Natural killer cell (primary cell): ENCODE results near the gene GRB10. TPM values are rescaled to one million over a fixed set of nuclear protein-coding genes. Genes with fewer than 3 reads are reported as not detected.

Source experiments
- ATAC-seq, 3 donors: fragments of 150-1000 bp in 2 of 3; fragments of 200-7000 bp in 1 of 3; cut with Tn5 transposase; 1 replicate in 1 of 3; 2 replicates in 2 of 3; pipeline ENCODE4 v1.10.0; 2021; ENCODE audit warnings: mild to moderate bottlenecking in 2 of 3, moderate library complexity in 2 of 3
- DNase-seq, 2 donors: peaks; one replicate each; pipeline versions ENCODE4 v3.0.0 to v3.0.0-alpha.2; 2013 to 2021; ENCODE audit warnings: mixed read lengths in 1 of 2
- H3K27ac ChIP-seq: one replicate; pipeline ENCODE4 v1.5.1; 2013; ENCODE audit warnings: mild to moderate bottlenecking, low read length
- H3K27me3 ChIP-seq: one replicate; pipeline ENCODE4 v1.6.1; 2013; ENCODE audit warnings: low read length; ENCODE audit not compliant: control insufficient read depth, insufficient read depth
- H3K36me3 ChIP-seq: one replicate; pipeline ENCODE4 v1.6.1; 2013; ENCODE audit warnings: low read length; ENCODE audit not compliant: control insufficient read depth, insufficient read depth
- H3K4me1 ChIP-seq: one replicate; pipeline ENCODE4 v1.6.1; 2013; ENCODE audit warnings: low read length; ENCODE audit not compliant: control insufficient read depth, insufficient read depth
- H3K4me3 ChIP-seq: one replicate; pipeline ENCODE4 v1.5.1; 2013; ENCODE audit warnings: low read length
- H3K9me3 ChIP-seq: one replicate; pipeline ENCODE4 v1.6.1; 2013; ENCODE audit warnings: low read length; ENCODE audit not compliant: control insufficient read depth, insufficient read depth
- H3K27ac Mint-ChIP-seq, 2 donors: one replicate each; pipeline ENCODE4 v1.8.0; 2022; ENCODE audit warnings: mild to moderate bottlenecking in 2 of 2, mixed read lengths in 2 of 2, moderate library complexity in 1 of 2
- H3K27me3 Mint-ChIP-seq, 2 donors: one replicate each; pipeline ENCODE4 v1.8.0; 2022; ENCODE audit warnings: low read depth in 2 of 2, mixed read lengths in 2 of 2
- H3K36me3 Mint-ChIP-seq: one replicate; pipeline ENCODE4 v1.8.0; 2022; ENCODE audit warnings: mixed read lengths
- H3K4me1 Mint-ChIP-seq, 2 donors: one replicate each; pipeline ENCODE4 v1.8.0; 2022; ENCODE audit warnings: mixed read lengths in 2 of 2
- H3K4me3 Mint-ChIP-seq: one replicate; pipeline ENCODE4 v1.8.0; 2022; ENCODE audit warnings: mild to moderate bottlenecking, moderate library complexity, mixed read lengths
- H3K9me3 Mint-ChIP-seq, 2 donors: one replicate each; pipeline ENCODE4 v1.8.0; 2022; ENCODE audit warnings: mixed read lengths in 2 of 2
- WGBS: methylation state at CpG from one replicate; pipeline ENCODE4 v1.1.7; 2013; ENCODE audit warnings: missing lambda C conversion rate; ENCODE audit not compliant: insufficient coverage; 5-methylcytosine and 5-hydroxymethylcytosine counted together
- intact Hi-C: fragments of 100-400 bp; cut with micrococcal nuclease; formaldehyde crosslinking; loops from one replicate; pipeline ENCODE4 v1.14.2; 2022
- total RNA-seq, 4 donors: library from RNA; stranded (reverse); fragments of 120-200 nt in 1 of 4; gene quantifications; one replicate each; pipeline versions ENCODE4 v1.2.3 to v1.2.4, GENCODE V29; 2013 to 2022
- TF ChIP-seq, protein P1 (sequence below): fragments of 200-600 bp; IDR thresholded peaks from one replicate; pipeline ENCODE4 v1.8.0; 2022; ENCODE audit warnings: antibody characterized with exemption

The GRB10 gene
- total RNA-seq, 3 donors from 2014 or later (not counting 1 experiment from before 2014, with no cell fraction given), result 0.16 to 24.4 (median 1.4) TPM

DNA sequence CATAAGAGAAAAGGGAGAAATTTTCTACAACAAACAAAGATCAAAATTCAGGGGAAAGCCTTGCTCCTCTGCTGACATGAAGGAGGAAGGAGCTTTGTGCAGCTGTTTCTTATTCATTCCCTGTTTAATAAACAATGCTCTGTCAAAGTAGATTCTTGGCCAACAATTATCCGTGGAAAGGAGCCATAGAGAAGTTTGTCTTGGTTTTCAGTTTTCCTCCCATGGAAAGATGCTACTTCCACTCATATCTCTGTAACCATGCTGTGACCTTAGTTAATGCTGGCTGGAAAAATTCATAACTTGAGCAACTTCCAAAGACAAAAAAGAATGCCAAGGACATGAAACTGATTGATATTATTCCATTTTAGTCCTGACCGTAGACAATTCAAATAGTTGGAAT, 225.6 kb downstream of the GRB10 start:
- DNase-seq (no peak), ATAC-seq (no peak)
- no peaks in the 10 kb centered on the region for H3K36me3 Mint-ChIP-seq
- intact Hi-C loops, result no loop called here
- no peak overlapping the region for H3K4me3 ChIP-seq
- no peak overlapping the region for H3K27ac ChIP-seq
- WGBS, result 33% methylated on average over 1 of the region's 2 CpGs
- no peak overlapping the region for H3K4me3 Mint-ChIP-seq
- no peaks in the 10 kb centered on the region for H3K9me3 ChIP-seq
- no peaks in the 10 kb centered on the region for H3K27me3 ChIP-seq
- no peaks in the 10 kb centered on the region for H3K36me3 ChIP-seq
- no peak overlapping the region for H3K27ac Mint-ChIP-seq
- no peaks in the 10 kb centered on the region for H3K4me1 Mint-ChIP-seq
- peaks cover 21 to 38% of the 10 kb centered on the region in 2 donors for H3K27me3 Mint-ChIP-seq
- H3K4me1 ChIP-seq, result no peaks in the 10 kb centered on the region
- H3K9me3 Mint-ChIP-seq, result no peaks in the 10 kb centered on the region
- TF ChIP-seq, protein P1, sequence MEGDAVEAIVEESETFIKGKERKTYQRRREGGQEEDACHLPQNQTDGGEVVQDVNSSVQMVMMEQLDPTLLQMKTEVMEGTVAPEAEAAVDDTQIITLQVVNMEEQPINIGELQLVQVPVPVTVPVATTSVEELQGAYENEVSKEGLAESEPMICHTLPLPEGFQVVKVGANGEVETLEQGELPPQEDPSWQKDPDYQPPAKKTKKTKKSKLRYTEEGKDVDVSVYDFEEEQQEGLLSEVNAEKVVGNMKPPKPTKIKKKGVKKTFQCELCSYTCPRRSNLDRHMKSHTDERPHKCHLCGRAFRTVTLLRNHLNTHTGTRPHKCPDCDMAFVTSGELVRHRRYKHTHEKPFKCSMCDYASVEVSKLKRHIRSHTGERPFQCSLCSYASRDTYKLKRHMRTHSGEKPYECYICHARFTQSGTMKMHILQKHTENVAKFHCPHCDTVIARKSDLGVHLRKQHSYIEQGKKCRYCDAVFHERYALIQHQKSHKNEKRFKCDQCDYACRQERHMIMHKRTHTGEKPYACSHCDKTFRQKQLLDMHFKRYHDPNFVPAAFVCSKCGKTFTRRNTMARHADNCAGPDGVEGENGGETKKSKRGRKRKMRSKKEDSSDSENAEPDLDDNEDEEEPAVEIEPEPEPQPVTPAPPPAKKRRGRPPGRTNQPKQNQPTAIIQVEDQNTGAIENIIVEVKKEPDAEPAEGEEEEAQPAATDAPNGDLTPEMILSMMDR, result no peak

DNA sequence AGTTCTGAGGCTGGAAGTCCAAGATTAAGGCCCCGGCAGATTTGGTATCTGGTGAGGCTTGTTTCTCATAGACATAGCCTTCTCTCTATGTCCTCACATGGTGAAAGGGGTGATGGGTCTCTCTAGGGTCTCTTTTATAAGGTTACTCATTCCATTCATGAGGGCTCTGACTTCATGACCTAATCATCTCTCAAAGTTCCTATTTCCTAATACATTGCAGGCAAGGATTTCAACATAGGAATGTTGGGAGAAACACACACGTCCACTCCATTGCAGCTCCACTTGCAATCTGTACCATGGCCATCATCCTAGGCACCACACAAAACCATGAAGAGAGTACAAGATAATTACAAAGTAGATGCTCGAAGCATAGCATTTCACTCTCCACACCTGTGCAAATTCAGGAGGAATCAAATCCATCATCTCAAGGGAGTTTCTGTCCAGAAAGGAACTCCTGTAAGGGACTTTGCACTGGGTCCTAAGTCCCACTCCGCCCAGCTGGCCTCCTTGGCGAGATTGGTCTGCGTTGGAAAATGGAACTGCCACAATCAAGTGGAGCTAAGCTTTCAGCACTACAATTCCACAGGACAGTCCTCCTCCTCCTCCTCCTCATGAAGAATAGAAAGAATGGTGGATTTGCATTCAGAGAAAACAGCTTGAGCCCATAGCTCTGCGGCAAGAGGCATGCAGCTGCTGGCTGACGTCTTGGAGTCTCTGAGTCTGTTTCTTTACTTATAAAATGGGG, 226.3 kb downstream of the GRB10 start:
- Mint-ChIP-seq H3K36me3 (no peaks in the 10 kb centered on the region), H3K9me3 (no peaks in the 10 kb centered on the region), H3K27ac (no peak overlapping the region), H3K4me1 (no peaks in the 10 kb centered on the region), H3K4me3 (no peak overlapping the region), H3K27me3 (peaks cover 24 to 45% of the 10 kb centered on the region in 2 donors)
- DNase-seq, result no peak
- H3K4me1 ChIP-seq, result no peaks in the 10 kb centered on the region
- TF ChIP-seq, protein P1, result no peak
- no peaks in the 10 kb centered on the region for H3K27me3 ChIP-seq
- 88% methylated on average over 7 of the region's 8 CpGs for WGBS
- ATAC-seq, result no peak
- H3K9me3 ChIP-seq, result no peaks in the 10 kb centered on the region
- intact Hi-C loops, result no loop called here
- H3K36me3 ChIP-seq, result no peaks in the 10 kb centered on the region
- no peak overlapping the region for H3K4me3 ChIP-seq
- no peak overlapping the region for H3K27ac ChIP-seq

DNA sequence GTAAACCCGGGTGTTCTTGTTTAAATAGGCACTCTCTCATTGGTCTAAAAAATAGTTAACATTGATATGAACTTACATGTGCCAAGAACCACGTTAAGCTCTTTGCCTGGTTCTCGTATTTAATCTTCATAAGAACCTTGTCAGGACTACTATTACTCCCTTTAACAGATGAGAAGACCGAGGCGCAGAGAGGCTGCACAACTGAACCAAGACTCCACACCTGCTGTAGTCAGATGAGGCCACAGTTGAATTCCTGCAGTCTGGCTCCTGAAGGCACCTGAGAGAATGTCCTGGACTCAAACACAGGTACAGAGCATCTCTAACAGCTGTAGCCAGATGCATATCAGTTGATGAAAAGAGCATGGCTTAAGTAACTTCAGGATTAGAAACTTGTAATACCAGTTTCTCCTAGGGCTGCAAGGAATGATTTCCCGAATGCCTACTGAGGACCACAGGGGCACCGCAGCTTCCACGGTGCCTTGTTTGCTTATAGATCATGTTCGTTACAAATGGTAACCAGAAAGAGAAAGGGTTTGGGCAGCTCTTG, 227.0 kb downstream of the GRB10 start:
- WGBS, result 90% methylated on average over 9 of the region's 9 CpGs
- no peak overlapping the region for H3K27ac Mint-ChIP-seq
- H3K27me3 Mint-ChIP-seq, result peaks cover 24 to 45% of the 10 kb centered on the region in 2 donors
- intact Hi-C loops, result no loop called here
- Histone ChIP-seq H3K4me1 (no peaks in the 10 kb centered on the region), H3K36me3 (no peaks in the 10 kb centered on the region), H3K4me3 (no peak overlapping the region), H3K9me3 (no peaks in the 10 kb centered on the region), H3K27ac (no peak overlapping the region), H3K27me3 (no peaks in the 10 kb centered on the region)
- DNase-seq (no peak), ATAC-seq (no peak)
- H3K9me3 Mint-ChIP-seq, result no peaks in the 10 kb centered on the region
- TF ChIP-seq, protein P1, result no peak
- H3K36me3 Mint-ChIP-seq, result no peaks in the 10 kb centered on the region
- H3K4me3 Mint-ChIP-seq, result no peak overlapping the region
- H3K4me1 Mint-ChIP-seq, result no peaks in the 10 kb centered on the region
